K562 (cell line): ENCODE data around the gene TGFA. TPM values are rescaled to one million over a fixed set of nuclear protein-coding genes. Genes with fewer than 3 reads are reported as not detected.

Source experiments
- ATAC-seq: fragments of 200-7000 bp; cut with Tn5 transposase; 3 replicates; pipeline ENCODE4 v1.9.1; 2020; ENCODE audit warnings: moderate library complexity
- BruUV-seq: library from RNA; stranded (reverse); fragments of 400-500 nt; replicated peaks from 2 replicates; lab custom pipeline; 2021; lab: Mats Ljungman, UMichigan
- CTCF ChIA-PET: fragments of 300-600 bp; formaldehyde crosslinking; extraction: SDS; loops from one replicate; lab custom pipeline; 2021; ENCODE audit warnings: low intra/inter-chr PET ratio; lab: Yijun Ruan, JAX
- POLR2A ChIA-PET: fragments of 300-600, 350-650 bp; sonication (Branson Sonifier 250); formaldehyde crosslinking; extraction: SDS; loops from one replicate; lab custom pipeline; 2021; ENCODE audit warnings: antibody characterized with exemption, inconsistent platforms; lab: Yijun Ruan, JAX
- DNase-seq, 4 experiments: peaks; one replicate each; pipeline versions ENCODE4 v3.0.0 to v3.0.0-alpha.2; 2011 to 2018; ENCODE audit warnings: low spot score in 3 of 4, mixed read lengths in 3 of 4; ENCODE audit errors: extremely low read depth in 1 of 4
- FAIRE-seq: peaks from 2 replicates; lab custom pipeline; 2011; peaks lifted over from hg19 to GRCh38; lab: Jason Lieb, UNC
- H2AFZ ChIP-seq: 2 replicates; pipeline ENCODE4 v1.6.0; 2011; ENCODE audit warnings: low read depth, low read length, control low read depth, inconsistent platforms
- H3K27ac ChIP-seq: fragments of 200-600 bp; 3 replicates; pipeline ENCODE4 v1.8.0; 2011; ENCODE audit warnings: low read depth, mild to moderate bottlenecking, control low read depth, inconsistent platforms, low read length, moderate library complexity, mixed read lengths; ENCODE audit errors: extremely low read depth
- H3K27me3 ChIP-seq, 2 experiments: fragments of 300-600 bp in 1 of 2; 2 replicates in 1 of 2; 3 replicates in 1 of 2; pipeline versions ENCODE4 v1.6.0 to v1.8.0; 2011; ENCODE audit warnings: inconsistent platforms in 2 of 2, low read length in 2 of 2, mild to moderate bottlenecking in 1 of 2, mixed read lengths in 1 of 2, moderate library complexity in 1 of 2; ENCODE audit not compliant: control insufficient read depth in 2 of 2, insufficient read depth in 2 of 2
- H3K36me3 ChIP-seq: fragments of 300-600 bp; 3 replicates; pipeline ENCODE4 v1.8.0; 2011; ENCODE audit warnings: mild to moderate bottlenecking, low read length, inconsistent platforms; ENCODE audit not compliant: control insufficient read depth, insufficient read depth
- H3K4me1 ChIP-seq, 2 experiments: fragments of 200-600 bp in 1 of 2; replicated peaks in 1 of 2; 2 replicates in 1 of 2; 3 replicates in 1 of 2; pipeline versions ENCODE4 v1.5.1 to v1.8.0; 2011; ENCODE audit warnings: inconsistent platforms in 2 of 2, low read length in 2 of 2, mild to moderate bottlenecking in 1 of 2, mixed read lengths in 1 of 2, moderate library complexity in 1 of 2; ENCODE audit not compliant: control insufficient read depth in 2 of 2, insufficient read depth in 2 of 2
- H3K4me2 ChIP-seq: 2 replicates; pipeline ENCODE4 v1.6.1; 2011; ENCODE audit warnings: low read length, control low read depth, inconsistent platforms, mixed read lengths; ENCODE audit not compliant: insufficient read depth
- H3K4me3 ChIP-seq: fragments of 200-600 bp; sonication (generic), shearing (Covaris generic); 2 replicates; pipeline ENCODE4 v1.5.1; 2016; ENCODE audit warnings: control low read depth, inconsistent platforms
- H3K79me2 ChIP-seq: fragments of 200-600 bp; 3 replicates; pipeline ENCODE4 v1.8.0; 2011; ENCODE audit warnings: low read length, inconsistent platforms; ENCODE audit not compliant: control insufficient read depth, insufficient read depth
- H3K9ac ChIP-seq, 2 experiments: 2 replicates each; pipeline versions ENCODE4 v1.6.0 to v1.6.1; 2011; ENCODE audit warnings: low read depth in 2 of 2, low read length in 2 of 2, control low read depth in 1 of 2, inconsistent platforms in 1 of 2, mild to moderate bottlenecking in 1 of 2, mixed read lengths in 1 of 2; ENCODE audit not compliant: insufficient read depth in 1 of 2
- H3K9me1 ChIP-seq: one replicate; pipeline ENCODE4 v1.6.0; 2011; ENCODE audit warnings: inconsistent platforms, mild to moderate bottlenecking, low read length, moderate library complexity; ENCODE audit not compliant: control insufficient read depth, insufficient read depth
- H3K9me3 ChIP-seq: replicated peaks from 2 replicates; pipeline ENCODE4 v1.5.1; 2011; ENCODE audit warnings: low read depth, low read length, inconsistent platforms; ENCODE audit not compliant: control insufficient read depth, insufficient read depth
- H4K20me1 ChIP-seq: replicated peaks from 2 replicates; pipeline ENCODE4 v1.6.1; 2011; ENCODE audit warnings: low read length, inconsistent platforms, mixed read lengths; ENCODE audit not compliant: control insufficient read depth, insufficient read depth
- BMI1 ChIP-seq: fragments of 150-350 bp; IDR thresholded peaks from 2 replicates; pipeline ENCODE4 v1.6.1; 2014; ENCODE audit warnings: low read length
- KDM2B ChIP-seq: fragments of 250-450 bp; sonication (Bioruptor Pico); IDR thresholded peaks from 2 replicates; pipeline ENCODE4 v1.8.0; 2021; ENCODE audit warnings: mild to moderate bottlenecking, moderate library complexity
- NFATC3 ChIP-seq: fragments of 450-650 bp; IDR thresholded peaks from 2 replicates; pipeline ENCODE4 v1.6.1; 2017; ENCODE audit warnings: mild to moderate bottlenecking
- PCBP1 ChIP-seq: fragments of 200-400 bp; formaldehyde crosslinking; IDR thresholded peaks from 2 replicates; pipeline ENCODE4 v1.6.1; 2018; ENCODE audit warnings: mild to moderate bottlenecking, low read depth, low read length; ENCODE audit not compliant: poor library complexity, severe bottlenecking
- POU5F1 ChIP-seq: fragments of 150-350 bp; IDR thresholded peaks from 2 replicates; pipeline ENCODE4 v1.6.1; 2014; ENCODE audit warnings: borderline replicate concordance, low read length, low read depth, mild to moderate bottlenecking; ENCODE audit not compliant: partially characterized antibody
- PRPF4 ChIP-seq: fragments of 200-400 bp; formaldehyde crosslinking; IDR thresholded peaks from one replicate; pipeline ENCODE4 v1.6.1; 2017; ENCODE audit warnings: low read length, low read depth, mild to moderate bottlenecking; ENCODE audit not compliant: insufficient read depth, poor library complexity, severe bottlenecking
- PTBP1 ChIP-seq: fragments of 200-400 bp; formaldehyde crosslinking; IDR thresholded peaks from 2 replicates; pipeline ENCODE4 v1.6.1; 2017; ENCODE audit warnings: low read depth, low read length
- RUNX1 ChIP-seq: sonication (generic); IDR thresholded peaks from 2 replicates; pipeline ENCODE4 v1.6.1; 2016; ENCODE audit warnings: antibody characterized with exemption, low read depth
- SREBF2 ChIP-seq: sonication (generic); formaldehyde crosslinking; IDR thresholded peaks from 2 replicates; pipeline ENCODE4 v1.4.0; 2020; ENCODE audit warnings: mild to moderate bottlenecking, missing genetic modification reagents
- TOE1 ChIP-seq, 2 experiments: fragments of 450-650 bp in 1 of 2; sonication (generic) in 1 of 2; formaldehyde crosslinking in 1 of 2; IDR thresholded peaks; 2 replicates each; pipeline versions ENCODE4 v1.7.1 to v1.8.0; 2016 to 2022; ENCODE audit warnings: borderline replicate concordance in 2 of 2, mild to moderate bottlenecking in 2 of 2, antibody characterized with exemption in 1 of 2, inconsistent platforms in 1 of 2, low read depth in 1 of 2, missing genetic modification reagents in 1 of 2, moderate library complexity in 1 of 2
- ZNF165 ChIP-seq: fragments of 250-450 bp; sonication (Bioruptor Pico); IDR thresholded peaks from 2 replicates; pipeline ENCODE4 v1.4.0; 2020; ENCODE audit warnings: borderline replicate concordance
- ZNF197 ChIP-seq: fragments of 200-800 bp; sonication (Bioruptor generic); IDR thresholded peaks from 2 replicates; pipeline ENCODE4 v1.6.1; 2016; ENCODE audit warnings: low read depth, missing genetic modification characterization, missing compliant biosample characterization
- in situ Hi-C: fragments of 300-500 bp; cut with MboI; formaldehyde crosslinking; loops from 4 replicates; pipeline ENCODE4 v1.15.0; 2018; ENCODE audit warnings: inconsistent platforms, mixed read lengths
- intact Hi-C: fragments of 100-400 bp; cut with micrococcal nuclease; formaldehyde crosslinking; loops from 2 replicates; pipeline ENCODE4 v1.14.2; 2022
- polyA plus RNA-seq, 8 experiments: library from polyadenylated mRNA; depleted of rRNA in 4 of 8; stranded (reverse) in 5 of 8; unstranded in 3 of 8; fragments of >200 nt; fragmentation: Nextera tagmentation in 2 of 8; fragmentation: Illumina TruSeq in 1 of 8; extraction: Ambion mirVana in 2 of 8; extraction: Trizol in 1 of 8; gene quantifications; 2 replicates each; pipeline versions ENCODE4 v1.2.1 to v1.2.3, GENCODE V29; 2011 to 2014; ENCODE audit warnings: inconsistent platforms in 1 of 8, missing spikeins in 1 of 8
- total RNA-seq, 7 experiments: library from RNA; depleted of rRNA in 6 of 7; stranded (reverse); fragments of >200 nt in 6 of 7; fragmentation: Illumina TruSeq in 2 of 7; extraction: Trizol in 2 of 7; gene quantifications; 2 replicates each; pipeline versions ENCODE4 v1.2.1 to v1.2.3, GENCODE V29; 2011 to 2021; ENCODE audit warnings: low replicate concordance in 1 of 7
- TF ChIP-seq, protein P1 (sequence below): fragments of 250-450 bp; sonication (Bioruptor Pico); IDR thresholded peaks from 2 replicates; pipeline ENCODE4 v1.4.0; 2020
- TF ChIP-seq, protein P2 (sequence below): fragments of 250-450 bp; sonication (Bioruptor Pico); IDR thresholded peaks from 2 replicates; pipeline ENCODE4 v1.5.0; 2021
- TF ChIP-seq, protein P3 (sequence below): fragments of 450-650 bp; IDR thresholded peaks from 2 replicates; pipeline ENCODE4 v1.6.1; 2018; ENCODE audit warnings: mild to moderate bottlenecking, low read depth; ENCODE audit not compliant: partially characterized antibody
- TF ChIP-seq, protein P4 (sequence below), 2 experiments: IDR thresholded peaks in 1 of 2; conservative IDR thresholded peaks in 1 of 2; 2 replicates each; pipeline ENCODE4 v1.6.1; 2016; ENCODE audit warnings: low read depth in 2 of 2, mild to moderate bottlenecking in 1 of 2, missing compliant biosample characterization in 1 of 2, missing genetic modification characterization in 1 of 2, moderate library complexity in 1 of 2

The TGFA gene
- total and polyA plus RNA-seq, 9 of the 15 experiments (the other 6 are each of a cell fraction or from before 2014, with no cell fraction given): not detected

DNA sequence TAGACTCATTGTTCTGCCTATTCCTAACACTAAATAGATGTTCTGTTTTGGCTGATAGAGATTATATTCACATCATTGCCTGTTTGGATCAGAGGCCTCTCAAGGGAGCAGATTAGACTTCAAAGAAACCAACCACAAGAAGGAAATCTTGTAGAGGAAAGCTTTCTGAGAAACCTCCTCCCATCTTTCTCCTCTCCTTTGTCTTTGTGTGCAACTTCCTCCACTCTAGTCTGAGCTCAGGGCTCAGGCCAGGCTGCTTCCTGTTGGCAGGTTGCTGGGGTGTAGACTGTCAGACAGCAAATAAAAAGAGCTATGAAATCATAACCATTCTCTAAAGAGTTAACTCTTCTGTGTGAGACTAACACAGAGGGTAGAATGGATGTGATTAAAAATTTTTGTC is 113.0 kb downstream of the TGFA start:
- Histone ChIP-seq H3K9me1 (no peaks in the 10 kb centered on the region), H3K4me2 (no peak overlapping the region), H3K27me3 (no peaks in the 10 kb centered on the region; a peak in 2 of 5 replicates), H3K79me2 (no peaks in the 10 kb centered on the region), H2AFZ (no peak overlapping the region), H3K9me3 (no peaks in the 10 kb centered on the region), H3K4me1 (no peaks in the 10 kb centered on the region), H3K27ac (no peak overlapping the region), H3K36me3 (no peaks in the 10 kb centered on the region), H4K20me1 (no peaks in the 10 kb centered on the region), H3K4me3 (no peak overlapping the region), H3K9ac (no peak overlapping the region)
- CTCF ChIA-PET: no interaction called here
- no peak for ATAC-seq
- in situ Hi-C loops: no loop called here
- POLR2A ChIA-PET: interaction anchor here (0.6 to 0.9 kb wide), 3 partner anchors 10 to 1165 kb away, joined by 3 read pairs; no protein-coding TSS in a partner anchor
- no peak for DNase-seq
- no TSS peak for BruUV-seq
- intact Hi-C loops: no loop called here
- no peak for FAIRE-seq
- TF ChIP-seq NFATC3: no peak
- TF ChIP-seq KDM2B (CRISPR knock-in tag): no peak
- no peak for TF ChIP-seq TOE1 (IDR thresholded peaks at IDR 0.05; ENCODE audit: borderline replicate concordance)
- no peak for TF ChIP-seq TOE1 (CRISPR knock-in tag; IDR thresholded peaks at IDR 0.05; ENCODE audit: borderline replicate concordance, low read depth)
- no peak for TF ChIP-seq PTBP1
- no peak for TF ChIP-seq SREBF2 (CRISPR knock-in tag)
- TF ChIP-seq, protein P1, sequence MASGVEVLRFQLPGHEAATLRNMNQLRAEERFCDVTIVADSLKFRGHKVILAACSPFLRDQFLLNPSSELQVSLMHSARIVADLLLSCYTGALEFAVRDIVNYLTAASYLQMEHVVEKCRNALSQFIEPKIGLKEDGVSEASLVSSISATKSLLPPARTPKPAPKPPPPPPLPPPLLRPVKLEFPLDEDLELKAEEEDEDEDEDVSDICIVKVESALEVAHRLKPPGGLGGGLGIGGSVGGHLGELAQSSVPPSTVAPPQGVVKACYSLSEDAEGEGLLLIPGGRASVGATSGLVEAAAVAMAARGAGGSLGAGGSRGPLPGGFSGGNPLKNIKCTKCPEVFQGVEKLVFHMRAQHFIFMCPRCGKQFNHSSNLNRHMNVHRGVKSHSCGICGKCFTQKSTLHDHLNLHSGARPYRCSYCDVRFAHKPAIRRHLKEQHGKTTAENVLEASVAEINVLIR: no peak
- TF ChIP-seq BMI1: no peak
- no peak for TF ChIP-seq POU5F1
- TF ChIP-seq, protein P2, sequence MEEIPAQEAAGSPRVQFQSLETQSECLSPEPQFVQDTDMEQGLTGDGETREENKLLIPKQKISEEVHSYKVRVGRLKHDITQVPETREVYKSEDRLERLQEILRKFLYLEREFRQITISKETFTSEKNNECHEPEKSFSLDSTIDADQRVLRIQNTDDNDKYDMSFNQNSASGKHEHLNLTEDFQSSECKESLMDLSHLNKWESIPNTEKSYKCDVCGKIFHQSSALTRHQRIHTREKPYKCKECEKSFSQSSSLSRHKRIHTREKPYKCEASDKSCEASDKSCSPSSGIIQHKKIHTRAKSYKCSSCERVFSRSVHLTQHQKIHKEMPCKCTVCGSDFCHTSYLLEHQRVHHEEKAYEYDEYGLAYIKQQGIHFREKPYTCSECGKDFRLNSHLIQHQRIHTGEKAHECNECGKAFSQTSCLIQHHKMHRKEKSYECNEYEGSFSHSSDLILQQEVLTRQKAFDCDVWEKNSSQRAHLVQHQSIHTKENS (CRISPR knock-in tag): no peak
- TF ChIP-seq, protein P3, sequence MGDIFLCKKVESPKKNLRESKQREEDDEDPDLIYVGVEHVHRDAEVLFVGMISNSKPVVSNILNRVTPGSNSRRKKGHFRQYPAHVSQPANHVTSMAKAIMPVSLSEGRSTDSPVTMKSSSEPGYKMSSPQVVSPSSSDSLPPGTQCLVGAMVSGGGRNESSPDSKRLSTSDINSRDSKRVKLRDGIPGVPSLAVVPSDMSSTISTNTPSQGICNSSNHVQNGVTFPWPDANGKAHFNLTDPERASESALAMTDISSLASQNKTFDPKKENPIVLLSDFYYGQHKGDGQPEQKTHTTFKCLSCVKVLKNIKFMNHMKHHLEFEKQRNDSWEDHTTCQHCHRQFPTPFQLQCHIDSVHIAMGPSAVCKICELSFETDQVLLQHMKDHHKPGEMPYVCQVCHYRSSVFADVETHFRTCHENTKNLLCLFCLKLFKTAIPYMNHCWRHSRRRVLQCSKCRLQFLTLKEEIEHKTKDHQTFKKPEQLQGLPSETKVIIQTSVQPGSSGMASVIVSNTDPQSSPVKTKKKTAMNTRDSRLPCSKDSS: no peak
- TF ChIP-seq, protein P4, sequence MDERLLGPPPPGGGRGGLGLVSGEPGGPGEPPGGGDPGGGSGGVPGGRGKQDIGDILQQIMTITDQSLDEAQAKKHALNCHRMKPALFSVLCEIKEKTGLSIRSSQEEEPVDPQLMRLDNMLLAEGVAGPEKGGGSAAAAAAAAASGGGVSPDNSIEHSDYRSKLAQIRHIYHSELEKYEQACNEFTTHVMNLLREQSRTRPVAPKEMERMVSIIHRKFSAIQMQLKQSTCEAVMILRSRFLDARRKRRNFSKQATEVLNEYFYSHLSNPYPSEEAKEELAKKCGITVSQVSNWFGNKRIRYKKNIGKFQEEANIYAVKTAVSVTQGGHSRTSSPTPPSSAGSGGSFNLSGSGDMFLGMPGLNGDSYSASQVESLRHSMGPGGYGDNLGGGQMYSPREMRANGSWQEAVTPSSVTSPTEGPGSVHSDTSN (CRISPR knock-in tag; IDR thresholded peaks at IDR 0.05; ENCODE audit: low read depth): no peak
- TF ChIP-seq, protein P4 (tag; conservative IDR thresholded peaks at IDR 0.05; ENCODE audit: low read depth): no peak
- TF ChIP-seq RUNX1: no peak
- TF ChIP-seq PCBP1: no peak
- no peak for TF ChIP-seq ZNF197 (CRISPR knock-in tag)
- no peak for TF ChIP-seq ZNF165
- TF ChIP-seq PRPF4: no peak
